ENCODE data around the gene MVD. TPM values are rescaled to one million over a fixed set of nuclear protein-coding genes. Genes with fewer than 3 reads are reported as not detected.
A peak's percentile ranks its signal among the peaks of the same experiment; 100 is the strongest.

MVD gene
- total RNA-seq, 1 donor from 2014 or later: 102 TPM

DNA sequence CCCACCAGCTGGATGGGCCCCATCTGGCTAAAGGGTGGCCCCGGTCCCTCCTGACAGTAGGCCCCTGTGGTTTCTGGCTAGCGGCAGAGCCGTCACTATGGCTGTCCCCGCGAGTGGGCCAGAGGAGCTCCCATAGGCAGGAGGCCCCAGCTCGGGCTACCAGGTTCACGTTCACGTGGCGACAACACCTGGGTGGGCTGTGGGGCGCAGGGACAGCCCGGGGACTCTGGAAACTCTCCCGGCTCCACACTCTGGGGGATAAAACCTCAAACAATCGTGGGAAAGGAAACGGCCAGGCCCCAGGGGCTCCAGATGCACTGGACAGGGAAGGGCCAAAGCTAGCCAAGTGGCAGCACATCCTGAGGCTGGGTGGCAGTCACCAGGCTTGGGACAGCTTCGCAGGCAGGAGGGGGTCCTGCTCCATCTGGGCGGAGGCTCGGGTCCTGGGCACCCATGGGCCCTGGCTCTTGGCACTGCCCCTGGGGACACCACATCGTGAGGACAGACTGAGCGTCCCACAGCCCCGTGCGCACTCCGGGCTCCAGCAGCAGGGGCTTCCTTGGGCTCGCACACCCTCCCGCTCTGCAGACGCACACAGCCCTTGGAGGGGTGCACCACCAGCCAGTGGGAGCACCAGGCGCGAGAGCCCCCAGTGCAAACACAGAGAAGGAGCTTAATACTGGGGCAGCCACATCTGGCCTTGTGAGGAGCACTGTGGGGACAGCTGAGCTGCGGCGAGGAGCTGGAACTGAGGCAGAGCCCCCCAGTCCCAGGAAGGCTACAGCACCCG is 38.9 kb upstream of the MVD start:
- TF ChIP-seq, protein P1, sequence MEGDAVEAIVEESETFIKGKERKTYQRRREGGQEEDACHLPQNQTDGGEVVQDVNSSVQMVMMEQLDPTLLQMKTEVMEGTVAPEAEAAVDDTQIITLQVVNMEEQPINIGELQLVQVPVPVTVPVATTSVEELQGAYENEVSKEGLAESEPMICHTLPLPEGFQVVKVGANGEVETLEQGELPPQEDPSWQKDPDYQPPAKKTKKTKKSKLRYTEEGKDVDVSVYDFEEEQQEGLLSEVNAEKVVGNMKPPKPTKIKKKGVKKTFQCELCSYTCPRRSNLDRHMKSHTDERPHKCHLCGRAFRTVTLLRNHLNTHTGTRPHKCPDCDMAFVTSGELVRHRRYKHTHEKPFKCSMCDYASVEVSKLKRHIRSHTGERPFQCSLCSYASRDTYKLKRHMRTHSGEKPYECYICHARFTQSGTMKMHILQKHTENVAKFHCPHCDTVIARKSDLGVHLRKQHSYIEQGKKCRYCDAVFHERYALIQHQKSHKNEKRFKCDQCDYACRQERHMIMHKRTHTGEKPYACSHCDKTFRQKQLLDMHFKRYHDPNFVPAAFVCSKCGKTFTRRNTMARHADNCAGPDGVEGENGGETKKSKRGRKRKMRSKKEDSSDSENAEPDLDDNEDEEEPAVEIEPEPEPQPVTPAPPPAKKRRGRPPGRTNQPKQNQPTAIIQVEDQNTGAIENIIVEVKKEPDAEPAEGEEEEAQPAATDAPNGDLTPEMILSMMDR (IDR thresholded peaks at IDR 0.05; ENCODE audit: insufficient read depth, low read length, poor library complexity, severe bottlenecking): no peak
- DNase-seq (ENCODE audit: low read depth): no peak
- Histone ChIP-seq H3K36me3 (ENCODE audit: control insufficient read depth, insufficient read depth, low read length) (no peaks in the 10 kb centered on the region), H3K4me3 (ENCODE audit: low read depth, low read length) (no peak overlapping the region), H3K27me3 (ENCODE audit: control insufficient read depth, insufficient read depth, low read length) (no peaks in the 10 kb centered on the region)

DNA sequence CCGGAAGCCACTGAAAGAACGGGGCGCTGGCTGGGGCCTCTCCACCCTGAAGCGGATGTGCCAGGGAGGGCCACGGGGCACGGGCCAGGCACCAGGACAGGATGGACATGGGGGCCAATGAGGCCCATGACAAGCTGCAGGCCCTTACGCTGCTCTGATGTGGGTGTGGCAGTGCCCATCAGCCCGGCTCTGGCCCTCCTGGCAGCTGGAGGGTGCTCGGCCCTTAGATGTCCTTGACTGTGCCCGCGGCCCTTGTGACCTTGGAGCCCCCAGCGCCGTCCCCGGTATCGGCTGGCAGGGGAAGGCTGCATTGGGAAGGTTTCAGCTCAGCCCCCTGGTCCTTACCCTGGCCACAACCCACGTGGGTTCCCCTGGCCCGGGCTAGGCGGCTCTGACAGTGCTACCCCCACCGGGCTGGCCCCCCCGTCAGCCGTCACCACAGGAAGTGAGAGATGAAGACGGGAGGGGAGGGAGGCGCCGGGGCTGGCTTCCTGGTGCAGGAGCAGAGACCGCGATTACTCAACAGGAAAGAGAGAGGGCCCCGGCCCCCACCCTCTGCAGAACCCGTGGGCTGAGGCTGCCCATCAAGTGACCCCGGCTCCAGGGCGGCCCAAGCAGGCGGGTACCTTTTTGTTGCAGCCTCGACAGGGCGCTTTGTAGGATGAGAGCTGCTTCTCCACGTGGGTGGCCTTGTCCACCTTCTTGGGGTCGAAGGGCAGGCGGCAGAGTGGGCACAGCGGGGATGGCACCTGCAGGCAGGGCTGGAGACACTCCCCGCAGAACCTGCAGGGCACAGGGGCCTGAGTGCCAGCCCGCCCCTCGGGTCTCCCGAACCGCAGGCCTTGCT is 38.0 kb upstream of the MVD start:
- TF ChIP-seq, protein P1 (IDR thresholded peaks at IDR 0.05; ENCODE audit: insufficient read depth, low read length, poor library complexity, severe bottlenecking): no peak
- Histone ChIP-seq H3K36me3 (ENCODE audit: control insufficient read depth, insufficient read depth, low read length) (no peaks in the 10 kb centered on the region), H3K4me3 (ENCODE audit: low read depth, low read length) (no peak overlapping the region), H3K27me3 (ENCODE audit: control insufficient read depth, insufficient read depth, low read length) (no peaks in the 10 kb centered on the region)
- peak; percentile 56 for DNase-seq (ENCODE audit: low read depth)

DNA sequence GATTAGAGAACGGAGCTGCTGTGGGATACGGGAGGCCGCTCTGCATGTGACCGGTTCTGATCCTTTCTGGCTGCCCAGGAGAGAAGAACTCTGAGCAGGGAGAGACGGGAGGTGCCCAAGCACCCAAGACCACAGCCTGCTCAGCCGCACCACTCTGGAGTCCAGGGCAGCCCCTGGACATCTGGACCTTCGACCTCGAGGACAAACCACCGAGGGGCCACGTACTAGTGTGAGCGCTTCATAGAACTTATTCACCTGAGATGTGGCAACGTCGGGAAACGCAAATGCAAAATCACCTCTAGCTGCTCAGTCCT is 37.4 kb upstream of the MVD start:
- TF ChIP-seq, protein P1 (IDR thresholded peaks at IDR 0.05; ENCODE audit: insufficient read depth, low read length, poor library complexity, severe bottlenecking): no peak
- no peak for DNase-seq (ENCODE audit: low read depth)
- Histone ChIP-seq H3K4me3 (ENCODE audit: low read depth, low read length) (no peak overlapping the region), H3K27me3 (ENCODE audit: control insufficient read depth, insufficient read depth, low read length) (no peaks in the 10 kb centered on the region), H3K36me3 (ENCODE audit: control insufficient read depth, insufficient read depth, low read length) (no peaks in the 10 kb centered on the region)

DNA sequence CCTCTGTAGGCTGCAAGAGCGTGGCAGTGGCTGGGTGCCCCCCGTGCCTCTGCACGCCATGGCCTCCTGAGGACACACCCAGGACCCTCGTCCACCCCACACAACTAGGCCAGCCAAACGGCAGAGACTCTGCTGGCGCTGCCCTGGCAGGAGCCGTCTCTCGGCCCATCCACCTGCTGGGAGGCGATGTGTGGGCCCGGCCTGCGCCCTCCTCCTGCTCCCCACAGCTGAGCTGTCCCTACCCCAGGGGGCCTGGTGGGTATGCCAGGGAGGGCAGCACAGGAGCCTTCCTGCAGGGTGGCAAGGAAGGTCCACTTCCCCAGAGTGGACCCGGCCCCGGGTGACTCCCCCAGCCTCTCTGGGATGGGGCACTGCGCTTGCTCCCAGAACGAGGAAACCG is 36.3 kb upstream of the MVD start:
- no peak overlapping the region for H3K4me3 ChIP-seq (ENCODE audit: low read depth, low read length)
- DNase-seq (ENCODE audit: low read depth): no peak
- no peaks in the 10 kb centered on the region for H3K27me3 ChIP-seq (ENCODE audit: control insufficient read depth, insufficient read depth, low read length)
- TF ChIP-seq, protein P1 (IDR thresholded peaks at IDR 0.05; ENCODE audit: insufficient read depth, low read length, poor library complexity, severe bottlenecking): no peak
- no peaks in the 10 kb centered on the region for H3K36me3 ChIP-seq (ENCODE audit: control insufficient read depth, insufficient read depth, low read length)

DNA sequence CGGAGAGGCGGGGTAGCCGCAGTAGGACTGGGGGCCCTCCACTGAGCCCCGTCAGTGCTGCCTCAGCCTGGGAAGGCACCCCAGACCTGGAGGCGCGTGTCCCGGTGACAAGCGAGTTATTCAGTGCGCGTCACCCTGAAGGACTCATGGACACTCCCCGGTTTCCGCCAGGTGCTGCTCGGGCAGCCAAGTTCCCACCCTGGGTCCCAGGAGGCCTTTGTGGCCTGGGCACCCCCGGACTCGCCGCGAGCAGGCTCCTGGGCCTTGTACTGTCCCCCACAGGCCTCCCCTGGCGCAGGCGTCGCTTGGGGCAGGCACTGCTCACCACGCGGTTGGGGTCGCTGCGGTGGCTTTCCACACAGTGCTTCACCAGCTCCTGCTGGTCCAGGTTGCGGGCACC is 35.8 kb upstream of the MVD start:
- DNase-seq (ENCODE audit: low read depth): no peak
- Histone ChIP-seq H3K27me3 (ENCODE audit: control insufficient read depth, insufficient read depth, low read length) (no peaks in the 10 kb centered on the region), H3K36me3 (ENCODE audit: control insufficient read depth, insufficient read depth, low read length) (no peaks in the 10 kb centered on the region), H3K4me3 (ENCODE audit: low read depth, low read length) (no peak overlapping the region)
- TF ChIP-seq, protein P1 (IDR thresholded peaks at IDR 0.05; ENCODE audit: insufficient read depth, low read length, poor library complexity, severe bottlenecking): no peak
